Endodermal cell (in vitro differentiated cells): ENCODE data around the gene P4HTM. TPM values are rescaled to one million over a fixed set of nuclear protein-coding genes. Genes with fewer than 3 reads are reported as not detected.

Experiments
- DNase-seq: peaks from one replicate; pipeline ENCODE4 v3.0.0-alpha.2; 2017
- H3K27ac ChIP-seq: 2 replicates; pipeline ENCODE4 v1.5.1; 2013; ENCODE audit warnings: mild to moderate bottlenecking, low read depth, low read length, moderate library complexity
- H3K27me3 ChIP-seq: 2 replicates; pipeline ENCODE4 v1.6.1; 2013; ENCODE audit warnings: mild to moderate bottlenecking, low read length, moderate library complexity; ENCODE audit not compliant: insufficient read depth, control insufficient read depth, poor library complexity, severe bottlenecking
- H3K36me3 ChIP-seq: 2 replicates; pipeline ENCODE4 v1.7.0; 2013; ENCODE audit warnings: mild to moderate bottlenecking, low read length, moderate library complexity; ENCODE audit not compliant: control insufficient read depth, insufficient read depth
- H3K4me1 ChIP-seq: one replicate; pipeline ENCODE4 v1.7.0; 2013; ENCODE audit warnings: low read length; ENCODE audit not compliant: control insufficient read depth, insufficient read depth
- H3K4me3 ChIP-seq: 2 replicates; pipeline ENCODE4 v1.5.1; 2013; ENCODE audit warnings: mild to moderate bottlenecking, low read length, moderate library complexity
- H3K9ac ChIP-seq: 2 replicates; pipeline ENCODE4 v1.6.1; 2013; ENCODE audit warnings: mild to moderate bottlenecking, low read length, moderate library complexity; ENCODE audit not compliant: poor library complexity, severe bottlenecking; ENCODE audit errors: extremely low read depth
- H3K9me3 ChIP-seq: 2 replicates; pipeline ENCODE4 v1.6.1; 2013; ENCODE audit warnings: mild to moderate bottlenecking, low read length, moderate library complexity; ENCODE audit not compliant: control insufficient read depth
- H3K27ac Mint-ChIP-seq: 2 replicates; pipeline ENCODE4 v1.8.0; 2020; ENCODE audit warnings: mixed read lengths
- H3K27me3 Mint-ChIP-seq: 2 replicates; pipeline ENCODE4 v1.8.0; 2021; ENCODE audit warnings: mild to moderate bottlenecking, mixed read lengths; ENCODE audit not compliant: insufficient read depth
- H3K36me3 Mint-ChIP-seq: 2 replicates; pipeline ENCODE4 v1.8.0; 2020; ENCODE audit warnings: low read depth, mixed read lengths
- H3K4me1 Mint-ChIP-seq: 2 replicates; pipeline ENCODE4 v1.8.0; 2020; ENCODE audit warnings: mixed read lengths
- H3K4me3 Mint-ChIP-seq: 2 replicates; pipeline ENCODE4 v1.8.0; 2020; ENCODE audit warnings: mild to moderate bottlenecking, moderate library complexity, mixed read lengths
- H3K9me3 Mint-ChIP-seq: 2 replicates; pipeline ENCODE4 v1.8.0; 2020; ENCODE audit warnings: mild to moderate bottlenecking, mixed read lengths
- WGBS, 2 experiments: methylation state at CpG; one replicate each; pipeline versions ENCODE4 v1.1.5 to v1.1.7; 2013; ENCODE audit warnings: missing lambda C conversion rate in 2 of 2, mixed read lengths in 1 of 2; ENCODE audit not compliant: insufficient coverage in 1 of 2, insufficient read length in 1 of 2; 5-methylcytosine and 5-hydroxymethylcytosine counted together
- total RNA-seq, 2 donors: library from RNA; stranded (reverse); fragmentation: NEBNext Ultra II Directional in 1 of 2; extraction: Animal tissue kit (Norgen Biotek cat#: 25700) in 1 of 2; gene quantifications; 2 replicates in 1 of 2; 3 replicates in 1 of 2; pipeline ENCODE4 v1.2.1, GENCODE V29; 2021
- TF ChIP-seq, protein P1 (sequence below): fragments of 200-600 bp; sonication (generic); conservative IDR thresholded peaks from 2 replicates; pipeline ENCODE4 v1.5.0; 2021; ENCODE audit warnings: antibody characterized with exemption, mild to moderate bottlenecking

P4HTM gene
- total RNA-seq, 2 donors from 2014 or later: 12.4 to 17.6 TPM

DNA sequence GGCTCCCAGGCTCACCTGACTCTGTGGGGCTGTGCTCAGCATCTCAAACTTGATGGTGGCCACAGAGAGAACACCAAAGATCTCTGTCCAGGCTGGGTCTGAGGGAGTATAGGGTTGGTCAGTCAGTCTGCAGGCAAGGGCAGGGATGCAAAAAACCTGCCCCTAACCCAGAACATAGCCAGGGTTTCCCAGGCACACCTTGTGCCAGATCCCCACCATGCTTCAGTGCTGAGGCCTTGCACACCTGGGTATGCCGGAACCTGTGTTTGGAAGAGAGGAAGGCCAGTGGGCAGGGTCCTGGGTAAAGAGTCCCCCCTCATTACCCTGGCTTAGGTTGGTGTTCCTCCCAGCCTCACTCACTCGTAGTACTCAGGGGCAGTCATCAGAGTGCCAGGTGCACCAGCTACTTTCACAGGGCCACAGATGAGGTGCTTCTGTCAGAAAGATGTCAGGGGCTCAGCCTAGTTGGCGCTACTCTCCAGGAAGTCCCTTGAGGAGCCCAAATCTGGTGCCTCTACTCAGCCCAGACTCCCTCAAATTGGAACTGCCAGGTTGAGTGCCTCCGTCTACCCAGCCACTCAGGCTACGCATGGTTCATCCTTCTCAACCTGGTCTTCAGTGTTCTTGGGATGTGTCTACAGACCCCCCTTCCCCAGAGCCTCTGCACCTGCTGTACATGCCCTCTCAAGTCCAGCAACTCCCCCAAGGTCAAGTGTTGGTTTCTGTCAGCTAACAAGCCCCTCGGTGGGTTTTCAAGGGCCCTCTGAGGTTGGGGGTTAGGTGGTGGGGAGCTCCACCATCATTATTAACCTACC lies 26.6 kb downstream of the P4HTM start:
- H3K4me1 ChIP-seq: no peaks in the 10 kb centered on the region
- H3K4me3 ChIP-seq: peak overlapping the region; percentile 88
- peaks cover 22% of the 10 kb centered on the region for H3K36me3 Mint-ChIP-seq
- H3K9me3 Mint-ChIP-seq: no peaks in the 10 kb centered on the region
- TF ChIP-seq, protein P1, sequence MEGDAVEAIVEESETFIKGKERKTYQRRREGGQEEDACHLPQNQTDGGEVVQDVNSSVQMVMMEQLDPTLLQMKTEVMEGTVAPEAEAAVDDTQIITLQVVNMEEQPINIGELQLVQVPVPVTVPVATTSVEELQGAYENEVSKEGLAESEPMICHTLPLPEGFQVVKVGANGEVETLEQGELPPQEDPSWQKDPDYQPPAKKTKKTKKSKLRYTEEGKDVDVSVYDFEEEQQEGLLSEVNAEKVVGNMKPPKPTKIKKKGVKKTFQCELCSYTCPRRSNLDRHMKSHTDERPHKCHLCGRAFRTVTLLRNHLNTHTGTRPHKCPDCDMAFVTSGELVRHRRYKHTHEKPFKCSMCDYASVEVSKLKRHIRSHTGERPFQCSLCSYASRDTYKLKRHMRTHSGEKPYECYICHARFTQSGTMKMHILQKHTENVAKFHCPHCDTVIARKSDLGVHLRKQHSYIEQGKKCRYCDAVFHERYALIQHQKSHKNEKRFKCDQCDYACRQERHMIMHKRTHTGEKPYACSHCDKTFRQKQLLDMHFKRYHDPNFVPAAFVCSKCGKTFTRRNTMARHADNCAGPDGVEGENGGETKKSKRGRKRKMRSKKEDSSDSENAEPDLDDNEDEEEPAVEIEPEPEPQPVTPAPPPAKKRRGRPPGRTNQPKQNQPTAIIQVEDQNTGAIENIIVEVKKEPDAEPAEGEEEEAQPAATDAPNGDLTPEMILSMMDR: no peak
- peaks cover 3% of the 10 kb centered on the region for H3K4me1 Mint-ChIP-seq
- no peak overlapping the region for H3K27ac Mint-ChIP-seq
- no peaks in the 10 kb centered on the region for H3K27me3 ChIP-seq
- peak; percentile 45 for DNase-seq
- no peaks in the 10 kb centered on the region for H3K9me3 ChIP-seq
- 91 to 98% methylated on average over 5 to 6 of the region's 6 CpGs for WGBS, 2 experiments
- H3K27me3 Mint-ChIP-seq: no peaks in the 10 kb centered on the region
- peak overlapping the region; percentile 89 for H3K4me3 Mint-ChIP-seq
- no peak overlapping the region for H3K27ac ChIP-seq
- H3K36me3 ChIP-seq: peaks cover 50% of the 10 kb centered on the region
- H3K9ac ChIP-seq: no peak overlapping the region

DNA sequence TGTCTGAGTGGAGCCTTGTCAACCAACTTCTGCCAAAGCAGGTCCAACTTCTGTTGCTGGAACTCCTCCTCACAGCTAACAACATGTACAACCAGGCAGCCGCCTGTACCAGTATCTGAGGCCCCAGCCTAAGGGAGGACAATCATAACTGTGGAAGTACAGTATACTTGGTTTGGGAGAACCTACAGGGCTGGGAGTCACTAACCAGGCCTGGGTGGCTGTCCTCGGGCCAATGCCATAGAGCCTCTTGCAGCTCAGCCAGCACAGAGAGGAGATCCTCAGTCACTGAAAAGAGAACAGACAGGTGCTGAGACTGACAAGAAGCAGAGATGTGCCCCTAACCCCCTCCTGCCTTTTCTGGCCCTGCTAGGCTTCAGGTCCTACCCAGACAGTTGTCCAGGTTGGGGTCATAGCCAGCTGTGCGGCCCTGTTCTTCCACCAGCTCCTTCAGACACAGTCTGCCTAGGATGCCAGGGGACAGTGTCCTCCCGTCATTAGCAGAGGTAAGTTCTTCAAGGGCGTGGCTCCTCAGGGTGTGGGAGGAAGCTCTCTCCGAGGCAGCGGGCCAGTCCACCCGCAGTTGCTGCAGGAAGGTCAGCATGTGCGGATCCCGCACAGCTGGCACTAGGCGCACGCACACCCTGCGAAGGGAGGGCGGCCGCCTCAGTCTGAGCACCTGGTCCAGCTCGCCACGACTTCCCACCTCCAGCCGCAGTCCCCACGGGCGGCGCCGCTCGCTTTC lies 27.4 kb downstream of the P4HTM start:
- TF ChIP-seq, protein P1: no peak
- H3K27ac ChIP-seq: no peak overlapping the region
- peaks cover 42% of the 10 kb centered on the region for H3K36me3 ChIP-seq
- peak overlapping the region; percentile 88 for H3K4me3 ChIP-seq
- no peaks in the 10 kb centered on the region for H3K9me3 Mint-ChIP-seq
- H3K4me1 Mint-ChIP-seq: peaks cover 3% of the 10 kb centered on the region
- 18 to 30% methylated on average over 13 to 23 of the region's 23 CpGs for WGBS, 2 experiments
- H3K4me1 ChIP-seq: no peaks in the 10 kb centered on the region
- peak overlapping the region; percentile 89 for H3K4me3 Mint-ChIP-seq
- peak overlapping the region; percentile 49 for H3K9ac ChIP-seq
- H3K27ac Mint-ChIP-seq: peak overlapping the region; percentile 75
- no peaks in the 10 kb centered on the region for H3K27me3 Mint-ChIP-seq
- H3K36me3 Mint-ChIP-seq: peaks cover 17% of the 10 kb centered on the region
- no peaks in the 10 kb centered on the region for H3K27me3 ChIP-seq
- DNase-seq: no peak
- no peaks in the 10 kb centered on the region for H3K9me3 ChIP-seq

DNA sequence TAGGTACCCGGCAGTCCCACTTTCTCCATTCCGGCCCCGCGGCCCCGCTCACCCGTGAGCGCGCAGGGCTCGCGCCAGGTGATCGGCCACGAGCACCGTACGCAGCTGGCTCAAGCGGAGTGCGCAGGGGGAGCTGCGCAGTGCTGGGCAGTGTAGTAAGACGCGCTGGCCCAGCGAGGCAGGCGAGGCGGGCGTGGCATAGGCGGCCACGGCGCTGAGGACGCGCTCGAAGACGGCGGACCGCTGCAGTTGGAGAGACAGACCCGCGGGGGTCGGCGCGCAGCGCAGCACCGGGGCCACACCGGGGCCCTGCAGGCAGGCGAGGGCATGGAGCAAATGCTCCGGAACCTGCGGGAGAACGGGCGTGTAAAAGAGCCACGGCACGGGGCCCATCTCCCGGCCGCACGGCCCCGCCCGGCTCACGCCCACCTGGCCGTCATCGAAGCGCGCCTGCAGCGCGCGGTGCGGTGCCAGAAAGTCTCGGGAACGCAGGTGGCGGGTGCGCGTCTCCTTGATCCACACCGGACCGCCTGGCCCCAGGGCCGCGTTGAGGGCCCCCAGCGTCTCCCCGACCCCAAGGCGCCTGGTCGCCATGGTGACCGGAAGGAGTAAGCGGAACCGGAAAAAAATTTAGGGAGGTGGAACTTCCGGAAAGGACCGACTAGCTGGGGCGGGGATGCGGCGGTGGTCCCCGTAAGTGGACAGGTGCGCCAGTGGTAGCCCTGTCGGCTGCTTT lies 28.1 kb downstream of the P4HTM start, which contains the start of gene DALRD3:
Gene DALRD3, minus strand, starts transcription at position 610 of the 736 bp plus-strand sequence. Its CDS starts 16 bp downstream, at position 594.
- DNase-seq: peak; percentile 87
- Mint-ChIP-seq H3K27ac (peak within 1 kb of the TSS; percentile 81), H3K27me3 (no peaks in the 10 kb centered on the region), H3K4me3 (peak within 1 kb of the TSS; percentile 89), H3K4me1 (peaks cover 7% of the 10 kb centered on the region), H3K9me3 (no peaks in the 10 kb centered on the region), H3K36me3 (peaks cover 21% of the 10 kb centered on the region)
- Histone ChIP-seq H3K4me1 (no peaks in the 10 kb centered on the region), H3K9ac (peak within 1 kb of the TSS; percentile 49), H3K9me3 (no peaks in the 10 kb centered on the region), H3K27me3 (no peaks in the 10 kb centered on the region), H3K4me3 (peak within 1 kb of the TSS; percentile 98), H3K27ac (peak within 1 kb of the TSS; percentile 27), H3K36me3 (peaks cover 37% of the 10 kb centered on the region)
- WGBS, 2 experiments: 0 to 1% methylated on average over 37 to 85 of the region's 85 CpGs
- TF ChIP-seq, protein P1: no peak
